WTC11 (cell line): ENCODE data around the gene COL4A1.

Experiments used
- ATF1 ChIP-seq: sonication (generic); formaldehyde crosslinking; IDR thresholded peaks from 2 replicates; pipeline ENCODE4 v1.8.1; 2023; ENCODE audit warnings: mild to moderate bottlenecking, moderate library complexity, missing genetic modification reagents
- CREB1 ChIP-seq: sonication (generic); formaldehyde crosslinking; IDR thresholded peaks from 2 replicates; pipeline ENCODE4 v1.8.0; 2023; ENCODE audit warnings: mild to moderate bottlenecking, missing genetic modification reagents
- CREM ChIP-seq: sonication (generic); formaldehyde crosslinking; IDR thresholded peaks from 2 replicates; pipeline ENCODE4 v1.8.1; 2022; ENCODE audit warnings: mild to moderate bottlenecking, missing genetic modification reagents, moderate library complexity
- FOXJ3 ChIP-seq: sonication (generic); formaldehyde crosslinking; IDR thresholded peaks from 2 replicates; pipeline ENCODE4 v1.9.0; 2021; ENCODE audit warnings: missing genetic modification reagents, mild to moderate bottlenecking, borderline replicate concordance
- JUN ChIP-seq: sonication (generic); formaldehyde crosslinking; IDR thresholded peaks from 2 replicates; pipeline ENCODE4 v1.8.0; 2023; ENCODE audit warnings: mild to moderate bottlenecking, missing genetic modification reagents
- SP1 ChIP-seq: sonication (generic); formaldehyde crosslinking; conservative IDR thresholded peaks from 2 replicates; pipeline ENCODE4 v1.8.1; 2022; ENCODE audit warnings: missing genetic modification reagents
- ZNF138 ChIP-seq: sonication (generic); formaldehyde crosslinking; conservative IDR thresholded peaks from 2 replicates; pipeline ENCODE4 v1.8.1; 2022; ENCODE audit warnings: mild to moderate bottlenecking, moderate library complexity, missing genetic modification reagents
- TF ChIP-seq, protein P1 (sequence below): sonication (generic); formaldehyde crosslinking; IDR thresholded peaks from 2 replicates; pipeline ENCODE4 v1.8.0; 2022; ENCODE audit warnings: mild to moderate bottlenecking, missing genetic modification reagents
- TF ChIP-seq, protein P2 (sequence below): fragments of 200-600 bp; IDR thresholded peaks from 2 replicates; pipeline ENCODE4 v1.8.0; 2022; ENCODE audit warnings: antibody characterized with exemption
- TF ChIP-seq, protein P3 (sequence below): sonication (generic); formaldehyde crosslinking; IDR thresholded peaks from 2 replicates; pipeline ENCODE4 v1.8.1; 2023; ENCODE audit warnings: mild to moderate bottlenecking, missing genetic modification reagents, moderate library complexity
- TF ChIP-seq, protein P4 (sequence below): fragments of 250-450 bp; sonication (Bioruptor Pico); IDR thresholded peaks from 2 replicates; pipeline ENCODE4 v2.1.2; 2022; ENCODE audit warnings: mild to moderate bottlenecking, moderate library complexity
- TF ChIP-seq, protein P5 (sequence below): sonication (generic); formaldehyde crosslinking; IDR thresholded peaks from 2 replicates; pipeline ENCODE4 v1.8.1; 2022; ENCODE audit warnings: low read depth, mild to moderate bottlenecking, moderate library complexity, missing genetic modification reagents, borderline replicate concordance
- TF ChIP-seq, protein P6 (sequence below): sonication (generic); formaldehyde crosslinking; IDR thresholded peaks from 2 replicates; pipeline ENCODE4 v1.8.1; 2022; ENCODE audit warnings: mild to moderate bottlenecking, moderate library complexity, missing genetic modification reagents

DNA sequence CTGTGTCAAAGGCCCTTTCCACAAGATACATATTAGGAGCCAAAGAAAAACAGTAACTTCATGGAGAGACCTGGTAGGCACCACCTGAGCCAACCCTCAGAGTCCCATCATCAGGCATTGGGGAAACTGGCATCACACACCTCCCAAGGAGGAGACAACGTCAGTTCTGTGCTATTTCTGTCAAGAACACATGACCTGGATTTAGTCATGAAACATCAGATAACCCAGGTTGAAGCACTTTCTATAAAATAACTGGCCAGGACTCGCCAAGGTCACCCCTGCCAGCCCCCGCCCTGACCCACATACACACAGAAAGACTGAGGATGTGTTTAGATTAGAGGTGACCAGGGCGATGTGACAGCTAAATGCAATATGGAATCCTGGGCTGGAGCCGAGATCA, 35.6 kb downstream of the COL4A1 start:
- TF ChIP-seq ATF1 (CRISPR knock-in tag) (no peak), JUN (no peak), SP1 (CRISPR knock-in tag) (no peak), FOXJ3 (CRISPR knock-in tag) (no peak), CREB1 (no peak), CREM (CRISPR knock-in tag) (no peak), ZNF138 (CRISPR knock-in tag) (no peak)
- TF ChIP-seq, protein P1, sequence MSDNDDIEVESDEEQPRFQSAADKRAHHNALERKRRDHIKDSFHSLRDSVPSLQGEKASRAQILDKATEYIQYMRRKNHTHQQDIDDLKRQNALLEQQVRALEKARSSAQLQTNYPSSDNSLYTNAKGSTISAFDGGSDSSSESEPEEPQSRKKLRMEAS (CRISPR knock-in tag): no peak
- TF ChIP-seq, protein P2, sequence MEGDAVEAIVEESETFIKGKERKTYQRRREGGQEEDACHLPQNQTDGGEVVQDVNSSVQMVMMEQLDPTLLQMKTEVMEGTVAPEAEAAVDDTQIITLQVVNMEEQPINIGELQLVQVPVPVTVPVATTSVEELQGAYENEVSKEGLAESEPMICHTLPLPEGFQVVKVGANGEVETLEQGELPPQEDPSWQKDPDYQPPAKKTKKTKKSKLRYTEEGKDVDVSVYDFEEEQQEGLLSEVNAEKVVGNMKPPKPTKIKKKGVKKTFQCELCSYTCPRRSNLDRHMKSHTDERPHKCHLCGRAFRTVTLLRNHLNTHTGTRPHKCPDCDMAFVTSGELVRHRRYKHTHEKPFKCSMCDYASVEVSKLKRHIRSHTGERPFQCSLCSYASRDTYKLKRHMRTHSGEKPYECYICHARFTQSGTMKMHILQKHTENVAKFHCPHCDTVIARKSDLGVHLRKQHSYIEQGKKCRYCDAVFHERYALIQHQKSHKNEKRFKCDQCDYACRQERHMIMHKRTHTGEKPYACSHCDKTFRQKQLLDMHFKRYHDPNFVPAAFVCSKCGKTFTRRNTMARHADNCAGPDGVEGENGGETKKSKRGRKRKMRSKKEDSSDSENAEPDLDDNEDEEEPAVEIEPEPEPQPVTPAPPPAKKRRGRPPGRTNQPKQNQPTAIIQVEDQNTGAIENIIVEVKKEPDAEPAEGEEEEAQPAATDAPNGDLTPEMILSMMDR: no peak
- TF ChIP-seq, protein P3, sequence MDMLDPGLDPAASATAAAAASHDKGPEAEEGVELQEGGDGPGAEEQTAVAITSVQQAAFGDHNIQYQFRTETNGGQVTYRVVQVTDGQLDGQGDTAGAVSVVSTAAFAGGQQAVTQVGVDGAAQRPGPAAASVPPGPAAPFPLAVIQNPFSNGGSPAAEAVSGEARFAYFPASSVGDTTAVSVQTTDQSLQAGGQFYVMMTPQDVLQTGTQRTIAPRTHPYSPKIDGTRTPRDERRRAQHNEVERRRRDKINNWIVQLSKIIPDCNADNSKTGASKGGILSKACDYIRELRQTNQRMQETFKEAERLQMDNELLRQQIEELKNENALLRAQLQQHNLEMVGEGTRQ: no peak
- TF ChIP-seq, protein P4, sequence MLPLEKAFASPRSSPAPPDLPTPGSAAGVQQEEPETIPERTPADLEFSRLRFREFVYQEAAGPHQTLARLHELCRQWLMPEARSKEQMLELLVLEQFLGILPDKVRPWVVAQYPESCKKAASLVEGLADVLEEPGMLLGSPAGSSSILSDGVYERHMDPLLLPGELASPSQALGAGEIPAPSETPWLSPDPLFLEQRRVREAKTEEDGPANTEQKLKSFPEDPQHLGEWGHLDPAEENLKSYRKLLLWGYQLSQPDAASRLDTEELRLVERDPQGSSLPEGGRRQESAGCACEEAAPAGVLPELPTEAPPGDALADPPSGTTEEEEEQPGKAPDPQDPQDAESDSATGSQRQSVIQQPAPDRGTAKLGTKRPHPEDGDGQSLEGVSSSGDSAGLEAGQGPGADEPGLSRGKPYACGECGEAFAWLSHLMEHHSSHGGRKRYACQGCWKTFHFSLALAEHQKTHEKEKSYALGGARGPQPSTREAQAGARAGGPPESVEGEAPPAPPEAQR (CRISPR knock-in tag): no peak
- TF ChIP-seq, protein P5, sequence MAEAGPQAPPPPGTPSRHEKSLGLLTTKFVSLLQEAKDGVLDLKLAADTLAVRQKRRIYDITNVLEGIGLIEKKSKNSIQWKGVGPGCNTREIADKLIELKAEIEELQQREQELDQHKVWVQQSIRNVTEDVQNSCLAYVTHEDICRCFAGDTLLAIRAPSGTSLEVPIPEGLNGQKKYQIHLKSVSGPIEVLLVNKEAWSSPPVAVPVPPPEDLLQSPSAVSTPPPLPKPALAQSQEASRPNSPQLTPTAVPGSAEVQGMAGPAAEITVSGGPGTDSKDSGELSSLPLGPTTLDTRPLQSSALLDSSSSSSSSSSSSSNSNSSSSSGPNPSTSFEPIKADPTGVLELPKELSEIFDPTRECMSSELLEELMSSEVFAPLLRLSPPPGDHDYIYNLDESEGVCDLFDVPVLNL (CRISPR knock-in tag): no peak
- TF ChIP-seq, protein P6, sequence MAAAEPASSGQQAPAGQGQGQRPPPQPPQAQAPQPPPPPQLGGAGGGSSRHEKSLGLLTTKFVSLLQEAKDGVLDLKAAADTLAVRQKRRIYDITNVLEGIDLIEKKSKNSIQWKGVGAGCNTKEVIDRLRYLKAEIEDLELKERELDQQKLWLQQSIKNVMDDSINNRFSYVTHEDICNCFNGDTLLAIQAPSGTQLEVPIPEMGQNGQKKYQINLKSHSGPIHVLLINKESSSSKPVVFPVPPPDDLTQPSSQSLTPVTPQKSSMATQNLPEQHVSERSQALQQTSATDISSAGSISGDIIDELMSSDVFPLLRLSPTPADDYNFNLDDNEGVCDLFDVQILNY (CRISPR knock-in tag): no peak
